GM12874 (cell line): Measurements from ENCODE around the gene SSU72.

Source experiments
- CTCF ChIP-seq: IDR thresholded peaks from 2 replicates; pipeline ENCODE4 v1.5.1; 2011; ENCODE audit warnings: low read depth, mild to moderate bottlenecking, control low read depth, low read length, moderate library complexity; ENCODE audit not compliant: insufficient read depth

The SSU72 gene

GRCh38 chr1:1504777-1505365 is 69.8 kb downstream of the SSU72 start:
- TF ChIP-seq CTCF, result peak; percentile 71
